Inferior parietal cortex (tissue), 1 donor: ENCODE data around the gene HEATR1.
"Not testable (repeated sequence)": the region's sequence is repeated elsewhere in the genome, so short reads cannot be mapped to it uniquely, and the experiment has no call there.

ENCODE experiments used
- DNase-seq: peaks from one replicate; pipeline ENCODE4 v3.0.0-alpha.2; 2016; ENCODE audit errors: extremely low spot score

The HEATR1 gene

GRCh38 chr1:236511735-236512418 is 92.4 kb downstream of the HEATR1 start:
- no peak for DNase-seq

GRCh38 chr1:236509647-236510401 is 94.5 kb downstream of the HEATR1 start:
- no peak for DNase-seq

- DNase-seq, result no peak
Measured at GRCh38 chr1:236509203-236509602, 95.1 kb downstream of the HEATR1 start.

- DNase-seq, result no peak
Measured at GRCh38 chr1:236508593-236509027, 95.7 kb downstream of the HEATR1 start.

- peak; percentile 45 for DNase-seq
Measured at GRCh38 chr1:236507022-236507700, 97.2 kb downstream of the HEATR1 start.

GRCh38 chr1:236504338-236504737 is 100.0 kb downstream of the HEATR1 start:
- DNase-seq, result not testable (repeated sequence)

- peak; percentile 36 for DNase-seq
Measured at GRCh38 chr1:236502972-236503639, 101.2 kb downstream of the HEATR1 start.

GRCh38 chr1:236502579-236502971 is 101.7 kb downstream of the HEATR1 start:
- DNase-seq, result no peak

- DNase-seq, result no peak
Measured at GRCh38 chr1:236501093-236501492, 103.2 kb downstream of the HEATR1 start.
